A549 (cell line): ENCODE measurements around the gene GPR25.

Source experiments
- ELK1 ChIP-seq: fragments of 150-350 bp; IDR thresholded peaks from 2 replicates; pipeline ENCODE4 v1.6.1; 2014; ENCODE audit warnings: low read depth, mild to moderate bottlenecking, low read length
- EP300 ChIP-seq, 2 experiments: fragments of >200 bp; sonication (Bioruptor Twin); formaldehyde crosslinking; IDR thresholded peaks; 2 replicates in 1 of 2; 3 replicates in 1 of 2; pipeline ENCODE4 v1.6.1; 2016 to 2017
- HDAC2 ChIP-seq: fragments of 200-600 bp; sonication (generic); IDR thresholded peaks from 2 replicates; pipeline ENCODE4 v1.6.1; 2016
- JUNB ChIP-seq: fragments of >200 bp; sonication (Bioruptor Twin); formaldehyde crosslinking; IDR thresholded peaks from 2 replicates; pipeline ENCODE4 v1.6.1; 2016
- KDM1A ChIP-seq: fragments of 200-600 bp; sonication (generic); IDR thresholded peaks from 2 replicates; pipeline ENCODE4 v1.6.1; 2016; ENCODE audit warnings: low read depth, mild to moderate bottlenecking
- MYC ChIP-seq: IDR thresholded peaks from 2 replicates; pipeline ENCODE4 v1.6.1; 2012; ENCODE audit warnings: mild to moderate bottlenecking, inconsistent platforms, low read length, improper control_type of control experiment, borderline replicate concordance
- NR3C1 ChIP-seq: fragments of >200 bp; sonication (Bioruptor Twin); formaldehyde crosslinking; IDR thresholded peaks from 3 replicates; pipeline ENCODE4 v1.6.1; 2017
- POLR2A ChIP-seq: IDR thresholded peaks from 2 replicates; pipeline ENCODE4 v1.6.1; 2012; ENCODE audit warnings: mild to moderate bottlenecking, low read length
- RAD21 ChIP-seq, 2 experiments: fragments of >200 bp in 1 of 2; sonication (Bioruptor Twin) in 1 of 2; formaldehyde crosslinking in 1 of 2; IDR thresholded peaks in 1 of 2; conservative IDR thresholded peaks in 1 of 2; 2 replicates in 1 of 2; 3 replicates in 1 of 2; pipeline ENCODE4 v1.6.1; 2012 to 2018; ENCODE audit warnings: inconsistent platforms in 1 of 2
- SMC3 ChIP-seq: fragments of >200 bp; sonication (Bioruptor Twin); formaldehyde crosslinking; IDR thresholded peaks from 3 replicates; pipeline ENCODE4 v1.6.1; 2018; ENCODE audit warnings: inconsistent platforms
- USF2 ChIP-seq: fragments of 450-650 bp; IDR thresholded peaks from 2 replicates; pipeline ENCODE4 v1.6.1; 2014; ENCODE audit warnings: antibody characterized with exemption
- TF ChIP-seq, protein P1 (sequence below): fragments of >200 bp; sonication (Bioruptor Twin); formaldehyde crosslinking; IDR thresholded peaks from 3 replicates; pipeline ENCODE4 v1.5.1; 2016
- TF ChIP-seq, protein P2 (sequence below): IDR thresholded peaks from 2 replicates; pipeline ENCODE4 v1.6.1; 2012

- TF ChIP-seq, protein P1, sequence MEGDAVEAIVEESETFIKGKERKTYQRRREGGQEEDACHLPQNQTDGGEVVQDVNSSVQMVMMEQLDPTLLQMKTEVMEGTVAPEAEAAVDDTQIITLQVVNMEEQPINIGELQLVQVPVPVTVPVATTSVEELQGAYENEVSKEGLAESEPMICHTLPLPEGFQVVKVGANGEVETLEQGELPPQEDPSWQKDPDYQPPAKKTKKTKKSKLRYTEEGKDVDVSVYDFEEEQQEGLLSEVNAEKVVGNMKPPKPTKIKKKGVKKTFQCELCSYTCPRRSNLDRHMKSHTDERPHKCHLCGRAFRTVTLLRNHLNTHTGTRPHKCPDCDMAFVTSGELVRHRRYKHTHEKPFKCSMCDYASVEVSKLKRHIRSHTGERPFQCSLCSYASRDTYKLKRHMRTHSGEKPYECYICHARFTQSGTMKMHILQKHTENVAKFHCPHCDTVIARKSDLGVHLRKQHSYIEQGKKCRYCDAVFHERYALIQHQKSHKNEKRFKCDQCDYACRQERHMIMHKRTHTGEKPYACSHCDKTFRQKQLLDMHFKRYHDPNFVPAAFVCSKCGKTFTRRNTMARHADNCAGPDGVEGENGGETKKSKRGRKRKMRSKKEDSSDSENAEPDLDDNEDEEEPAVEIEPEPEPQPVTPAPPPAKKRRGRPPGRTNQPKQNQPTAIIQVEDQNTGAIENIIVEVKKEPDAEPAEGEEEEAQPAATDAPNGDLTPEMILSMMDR = peak; percentile 58
- TF ChIP-seq USF2 = no peak
- no peak for TF ChIP-seq KDM1A
- TF ChIP-seq POLR2A = no peak
- no peak for TF ChIP-seq NR3C1
- TF ChIP-seq, protein P2, sequence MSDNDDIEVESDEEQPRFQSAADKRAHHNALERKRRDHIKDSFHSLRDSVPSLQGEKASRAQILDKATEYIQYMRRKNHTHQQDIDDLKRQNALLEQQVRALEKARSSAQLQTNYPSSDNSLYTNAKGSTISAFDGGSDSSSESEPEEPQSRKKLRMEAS = no peak
- TF ChIP-seq HDAC2 = no peak
- no peak for TF ChIP-seq EP300 (IDR thresholded peaks at IDR 0.05)
- TF ChIP-seq JUNB = no peak
- TF ChIP-seq RAD21 (conservative IDR thresholded peaks at IDR 0.05 in 1 of 2, IDR thresholded peaks at IDR 0.05 in 1 of 2) = peak; percentile 52 to 61
- TF ChIP-seq ELK1 = no peak
- no peak for TF ChIP-seq MYC
- TF ChIP-seq SMC3 = peak; percentile 37; the same call in 2 of the 3 replicates
Measured at GRCh38 chr1:200837931-200838571, 34.7 kb upstream of the GPR25 start.
